ENCODE results near the gene FARSA. TPM values are rescaled to one million over a fixed set of nuclear protein-coding genes. Genes with fewer than 3 reads are reported as not detected.
A peak's percentile ranks its signal among the peaks of the same experiment; 100 is the strongest.

FARSA gene
- total and polyA plus RNA-seq, 2 donors (not counting 1 experiment from before 2014, with no cell fraction given), result 26.4 to 50.1 TPM

DNA sequence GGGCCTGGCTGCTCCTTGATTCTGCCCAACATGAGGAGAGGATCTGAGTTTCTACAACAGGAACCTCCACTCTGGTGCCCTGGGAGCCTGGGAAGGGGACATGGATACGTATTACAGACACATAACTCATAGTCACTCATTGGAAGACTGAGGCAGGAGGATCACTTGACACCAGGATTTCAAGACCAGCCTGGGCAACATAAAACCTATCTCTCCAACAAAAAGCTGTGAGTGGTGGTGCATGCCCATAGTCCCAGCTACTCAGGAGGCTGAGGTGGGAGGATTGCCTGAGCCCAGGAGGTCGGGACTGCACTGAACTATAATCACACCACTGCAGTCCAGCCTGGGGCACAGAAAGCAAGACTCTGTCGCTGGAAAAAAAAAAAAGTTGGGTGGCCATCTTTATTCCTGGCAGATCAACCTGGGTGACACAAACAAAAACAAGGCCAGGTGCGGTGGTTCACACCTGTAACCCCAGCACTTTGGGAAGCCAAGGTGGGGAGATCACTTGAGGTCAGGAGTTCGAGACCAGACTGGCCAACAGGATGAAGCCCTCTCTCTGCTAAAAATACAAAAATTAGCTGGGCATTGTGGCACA, 45.4 kb downstream of the FARSA start:
- H3K27me3 Mint-ChIP-seq, result no peaks in the 10 kb centered on the region
- Histone ChIP-seq H2AFZ (ENCODE audit: insufficient read depth, low read depth, low read length, poor library complexity, severe bottlenecking) (no peak overlapping the region), H3K79me2 (ENCODE audit: control insufficient read depth, insufficient read depth, low read length) (peaks cover 13% of the 10 kb centered on the region), H3K27ac (ENCODE audit: low read length in 2 of 2) (no peak overlapping the region), H3K27me3 (replicated peaks in 1 of 4; ENCODE audit: control extremely low read depth in 1 of 4, control insufficient read depth in 3 of 4, insufficient read depth in 4 of 4, low read length in 3 of 4) (no peaks in the 10 kb centered on the region), H3K4me3 (ENCODE audit: control extremely low read depth in 1 of 5, extremely low read depth in 1 of 5, insufficient read depth in 1 of 5, low read depth in 2 of 5, low read length in 4 of 5) (no peak overlapping the region), H3K36me3 (replicated peaks in 1 of 2; ENCODE audit: control extremely low read depth in 1 of 2, control insufficient read depth in 1 of 2, extremely low read depth in 1 of 2, insufficient read depth in 2 of 2, low read length in 1 of 2) (peaks cover 0 to under 1% of the 10 kb centered on the region in 2 experiments), H3K4me1 (ENCODE audit: control insufficient read depth in 2 of 2, insufficient read depth in 2 of 2, low read length in 2 of 2) (peaks cover 26 to 38% of the 10 kb centered on the region in 2 donors), H3K9ac (ENCODE audit: low read length) (no peak overlapping the region), H3K9me3 (ENCODE audit: control extremely low read depth in 1 of 3, control insufficient read depth in 2 of 3, insufficient read depth in 1 of 3, low read length in 2 of 3) (peaks cover 0 to 23% (median 0%) of the 10 kb centered on the region in 3 donors), H4K20me1 (ENCODE audit: control insufficient read depth, insufficient read depth, low read length, poor library complexity, severe bottlenecking) (peaks cover 6% of the 10 kb centered on the region), H3K4me2 (replicated peaks; ENCODE audit: low read depth, low read length, poor library complexity, severe bottlenecking) (no peak overlapping the region)
- intact Hi-C loops (cut with micrococcal nuclease), result no loop called here
- H3K9me3 Mint-ChIP-seq (ENCODE audit: insufficient read depth), result no peaks in the 10 kb centered on the region
- POLR2A ChIA-PET, result no interaction called here
- peaks cover 37% of the 10 kb centered on the region for H3K4me1 Mint-ChIP-seq
- no peak for ATAC-seq (ENCODE audit: low read depth)
- no peak for TF ChIP-seq EZH2 (IDR thresholded peaks at IDR 0.05; ENCODE audit: borderline replicate concordance, insufficient read depth, low read depth, low read length, poor library complexity, severe bottlenecking)
- TF ChIP-seq, protein P1, sequence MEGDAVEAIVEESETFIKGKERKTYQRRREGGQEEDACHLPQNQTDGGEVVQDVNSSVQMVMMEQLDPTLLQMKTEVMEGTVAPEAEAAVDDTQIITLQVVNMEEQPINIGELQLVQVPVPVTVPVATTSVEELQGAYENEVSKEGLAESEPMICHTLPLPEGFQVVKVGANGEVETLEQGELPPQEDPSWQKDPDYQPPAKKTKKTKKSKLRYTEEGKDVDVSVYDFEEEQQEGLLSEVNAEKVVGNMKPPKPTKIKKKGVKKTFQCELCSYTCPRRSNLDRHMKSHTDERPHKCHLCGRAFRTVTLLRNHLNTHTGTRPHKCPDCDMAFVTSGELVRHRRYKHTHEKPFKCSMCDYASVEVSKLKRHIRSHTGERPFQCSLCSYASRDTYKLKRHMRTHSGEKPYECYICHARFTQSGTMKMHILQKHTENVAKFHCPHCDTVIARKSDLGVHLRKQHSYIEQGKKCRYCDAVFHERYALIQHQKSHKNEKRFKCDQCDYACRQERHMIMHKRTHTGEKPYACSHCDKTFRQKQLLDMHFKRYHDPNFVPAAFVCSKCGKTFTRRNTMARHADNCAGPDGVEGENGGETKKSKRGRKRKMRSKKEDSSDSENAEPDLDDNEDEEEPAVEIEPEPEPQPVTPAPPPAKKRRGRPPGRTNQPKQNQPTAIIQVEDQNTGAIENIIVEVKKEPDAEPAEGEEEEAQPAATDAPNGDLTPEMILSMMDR (IDR thresholded peaks at IDR 0.05), result no peak
- CTCF ChIA-PET, result interaction anchor here (0.8 to 1.2 kb wide), 4 partner anchors 41 to 276 kb away, joined by 3 read pairs; no protein-coding TSS in a partner anchor
- H3K27ac Mint-ChIP-seq, result no peak overlapping the region
- H3K4me3 Mint-ChIP-seq, result no peak overlapping the region
- 88% methylated on average over 3 of the region's 5 CpGs for WGBS (ENCODE audit: insufficient coverage)
- no peak for DNase-seq

DNA sequence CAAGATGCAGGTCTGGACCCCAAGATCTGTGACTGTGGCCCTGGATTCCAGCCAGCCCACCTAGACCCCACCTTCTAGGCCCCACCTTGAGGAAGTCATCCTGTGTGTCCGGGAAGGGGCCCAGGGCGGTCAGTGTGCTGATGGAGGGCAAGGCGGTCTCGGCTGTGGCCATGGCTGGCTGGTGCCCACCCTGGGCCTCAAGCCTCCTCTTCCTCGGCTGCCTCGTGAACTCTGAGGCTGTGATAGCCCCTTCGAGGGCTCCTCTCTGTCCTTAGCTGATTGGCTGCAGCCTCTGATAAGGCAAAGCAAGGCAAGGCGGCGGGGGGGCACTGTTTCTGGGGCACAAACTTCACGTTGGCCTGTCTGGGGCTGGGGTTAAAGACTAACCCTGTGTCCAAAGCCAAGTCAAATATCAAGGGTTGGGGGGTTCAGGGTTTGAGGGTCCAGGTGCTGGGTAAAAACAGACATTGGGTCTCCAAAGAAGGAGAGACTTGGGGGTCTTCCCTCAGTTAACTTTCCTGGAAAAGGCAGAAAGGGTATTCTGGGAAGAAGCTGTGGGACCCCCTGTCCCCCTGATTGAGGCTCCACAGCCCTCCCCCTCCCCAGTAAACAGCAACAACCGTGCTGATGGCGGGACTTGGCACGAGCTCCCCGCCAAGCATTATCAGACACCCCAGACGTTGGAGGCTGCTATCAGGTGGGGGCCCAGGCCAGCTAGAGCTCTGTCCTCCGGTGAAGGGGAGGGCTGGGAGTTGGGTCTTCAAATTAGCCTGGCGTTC, 46.4 kb downstream of the FARSA start, which contains the start of gene KLF1:
Gene KLF1, minus strand, starts transcription at position 233 of the 779 bp plus-strand sequence. Its CDS starts 61 bp downstream, at position 172.
- H3K9ac ChIP-seq (ENCODE audit: low read length), result peak within 1 kb of the TSS; percentile 62
- no peak within 1 kb of the TSS for H3K27ac ChIP-seq (ENCODE audit: low read length in 2 of 2)
- TF ChIP-seq, protein P1 (IDR thresholded peaks at IDR 0.05), result no peak
- TF ChIP-seq EZH2 (IDR thresholded peaks at IDR 0.05; ENCODE audit: borderline replicate concordance, insufficient read depth, low read depth, low read length, poor library complexity, severe bottlenecking), result no peak
- H3K36me3 ChIP-seq (replicated peaks in 1 of 2; ENCODE audit: control extremely low read depth in 1 of 2, control insufficient read depth in 1 of 2, extremely low read depth in 1 of 2, insufficient read depth in 2 of 2, low read length in 1 of 2), result no peaks in the 10 kb centered on the region
- H3K27me3 Mint-ChIP-seq, result no peaks in the 10 kb centered on the region
- DNase-seq (no peak), ATAC-seq (ENCODE audit: low read depth) (no peak)
- peaks cover 0 to 32% (median 5%) of the 10 kb centered on the region in 3 donors for H3K9me3 ChIP-seq (ENCODE audit: control extremely low read depth in 1 of 3, control insufficient read depth in 2 of 3, insufficient read depth in 1 of 3, low read length in 2 of 3)
- peaks cover 25 to 37% of the 10 kb centered on the region in 2 donors for H3K4me1 ChIP-seq (ENCODE audit: control insufficient read depth in 2 of 2, insufficient read depth in 2 of 2, low read length in 2 of 2)
- no peaks in the 10 kb centered on the region for H3K9me3 Mint-ChIP-seq (ENCODE audit: insufficient read depth)
- no peak within 1 kb of the TSS for H3K4me3 ChIP-seq (ENCODE audit: control extremely low read depth in 1 of 5, extremely low read depth in 1 of 5, insufficient read depth in 1 of 5, low read depth in 2 of 5, low read length in 4 of 5)
- H3K4me1 Mint-ChIP-seq, result peaks cover 38% of the 10 kb centered on the region
- H3K4me2 ChIP-seq (replicated peaks; ENCODE audit: low read depth, low read length, poor library complexity, severe bottlenecking), result peak within 1 kb of the TSS; percentile 90
- peak within 1 kb of the TSS; percentile 66 for H2AFZ ChIP-seq (ENCODE audit: insufficient read depth, low read depth, low read length, poor library complexity, severe bottlenecking)
- H4K20me1 ChIP-seq (ENCODE audit: control insufficient read depth, insufficient read depth, low read length, poor library complexity, severe bottlenecking), result peaks cover 6% of the 10 kb centered on the region
- H3K79me2 ChIP-seq (ENCODE audit: control insufficient read depth, insufficient read depth, low read length), result peaks cover 11% of the 10 kb centered on the region
- H3K4me3 Mint-ChIP-seq, result peak within 1 kb of the TSS; percentile 62
- intact Hi-C loops (cut with micrococcal nuclease), result no loop called here
- no peak within 1 kb of the TSS for H3K27ac Mint-ChIP-seq
- ChIA-PET POLR2A (no interaction called here), CTCF (interaction anchor here (1.1 to 1.2 kb wide), 2 partner anchors 41 to 207 kb away, joined by 3 read pairs; no protein-coding TSS in a partner anchor)
- no peaks in the 10 kb centered on the region for H3K27me3 ChIP-seq (replicated peaks in 1 of 4; ENCODE audit: control extremely low read depth in 1 of 4, control insufficient read depth in 3 of 4, insufficient read depth in 4 of 4, low read length in 3 of 4)
- WGBS (ENCODE audit: insufficient coverage), result 88% methylated on average over 17 of the region's 17 CpGs

All from B cell (primary cell).